Coronary artery (tissue), 2 donors: ENCODE data around the gene NUP155.
"Not testable (repeated sequence)": the region's sequence is repeated elsewhere in the genome, so short reads cannot be mapped to it uniquely, and the experiment has no call there.

Source experiments
- DNase-seq: peaks from one replicate; pipeline ENCODE4 v3.0.0-alpha.2; 2017; ENCODE audit warnings: low spot score
- H3K27ac ChIP-seq, 2 donors: fragments of 200-600 bp; sonication (generic); one replicate each; pipeline ENCODE4 v1.5.1; 2016 to 2019
- H3K4me3 ChIP-seq: fragments of 200-600 bp; sonication (generic); 2 replicates; pipeline ENCODE4 v1.5.1; 2016; ENCODE audit warnings: mild to moderate bottlenecking, moderate library complexity
- CTCF ChIP-seq: fragments of 200-600 bp; sonication (generic); IDR thresholded peaks from one replicate; pipeline ENCODE4 v1.5.1; 2019; ENCODE audit warnings: antibody characterized with exemption

Gene NUP155

GRCh38 chr5:37370864-37371726 is at the start of gene NUP155:
Gene NUP155 (minus strand): TSS chr5:37371106. CDS start chr5:37370977, 129 bp downstream.
- H3K27ac ChIP-seq: peak within 1 kb of the TSS; percentile 43 to 89
- TF ChIP-seq CTCF: no peak
- DNase-seq: peak; percentile 94
- peak within 1 kb of the TSS; percentile 77 for H3K4me3 ChIP-seq

- no peak for TF ChIP-seq CTCF
- Histone ChIP-seq H3K27ac (no peak overlapping the region), H3K4me3 (no peak overlapping the region)
- no peak for DNase-seq
These were observed 46.4 kb upstream of the NUP155 start for GRCh38 chr5:37417347-37417746.

- DNase-seq, H3K27ac ChIP-seq, H3K4me3 ChIP-seq: not testable (repeated sequence)
These were observed 44.5 kb upstream of the NUP155 start for GRCh38 chr5:37415456-37415855.

GRCh38 chr5:37412515-37412914 is 41.6 kb upstream of the NUP155 start:
- Histone ChIP-seq H3K27ac (no peak overlapping the region), H3K4me3 (no peak overlapping the region)
- no peak for DNase-seq
- no peak for TF ChIP-seq CTCF

- TF ChIP-seq CTCF: no peak
- Histone ChIP-seq H3K27ac (no peak overlapping the region), H3K4me3 (no peak overlapping the region)
- DNase-seq: no peak
These were observed 29.6 kb upstream of the NUP155 start for GRCh38 chr5:37400501-37400900.

GRCh38 chr5:37396352-37396751 is 25.4 kb upstream of the NUP155 start:
- Histone ChIP-seq H3K27ac (no peak overlapping the region), H3K4me3 (no peak overlapping the region)
- TF ChIP-seq CTCF: no peak
- DNase-seq: no peak

- no peak for DNase-seq
- no peak for TF ChIP-seq CTCF
- no peak overlapping the region for H3K27ac ChIP-seq
These were observed 20.7 kb upstream of the NUP155 start for GRCh38 chr5:37391591-37391990.

More at GRCh38 chr5:37391591-37391990, 20.7 kb upstream of the NUP155 start:
- H3K4me3 ChIP-seq: no peak overlapping the region
